Measurements from ENCODE around the gene PLP1. TPM values are rescaled to one million over a fixed set of nuclear protein-coding genes. Genes with fewer than 3 reads are reported as not detected.

Gene PLP1
- total RNA-seq, 1 experiment from 2014 or later: 88.3 TPM

DNA sequence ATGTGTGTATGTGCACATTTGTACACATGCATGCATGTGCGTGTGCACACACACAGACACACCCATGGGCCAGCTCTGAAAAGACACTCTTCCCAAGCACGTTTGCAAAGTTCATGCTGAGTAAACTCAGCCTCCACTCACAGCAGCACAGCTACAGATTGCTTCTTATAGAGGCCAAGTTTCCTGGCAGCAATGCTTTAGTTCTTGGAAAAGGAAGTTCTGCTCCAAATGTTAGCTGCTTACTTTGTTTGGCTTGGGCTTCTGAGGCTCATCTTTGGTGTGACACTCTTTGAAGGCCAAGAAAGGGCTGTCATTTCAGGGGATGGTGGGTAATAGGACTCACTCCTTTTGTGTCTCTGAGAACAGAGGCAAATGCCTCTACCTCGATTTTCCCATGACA is 6.6 kb downstream of the PLP1 start:
- Histone ChIP-seq H4K91ac (ENCODE audit: insufficient read length, low read depth, low read length) (no peak overlapping the region), H2AK5ac (ENCODE audit: insufficient read length, low read length) (no peak overlapping the region), H3K79me2 (ENCODE audit: insufficient read depth, low read length) (no peaks in the 10 kb centered on the region), H2BK15ac (ENCODE audit: low read depth, low read length) (no peak overlapping the region), H2BK20ac (ENCODE audit: low read depth, low read length, poor library complexity, severe bottlenecking) (no peak overlapping the region), H2BK120ac (ENCODE audit: low read depth, low read length, poor library complexity, severe bottlenecking) (no peak overlapping the region), H3K4me2 (ENCODE audit: insufficient read depth, insufficient read length, low read length) (no peak overlapping the region), H4K8ac (replicated peaks; ENCODE audit: insufficient read length, low read depth, low read length) (no peak overlapping the region), H3K18ac (ENCODE audit: insufficient read length, low read depth, low read length) (no peak overlapping the region), H3K4me1 (ENCODE audit: insufficient read depth, low read length) (no peaks in the 10 kb centered on the region), H3K23ac (ENCODE audit: insufficient read length, low read depth, low read length) (no peak overlapping the region), H2BK12ac (ENCODE audit: insufficient read length, low read depth, low read length) (no peak overlapping the region), H3K9me3 (ENCODE audit: control insufficient read depth, low read depth, low read length) (no peaks in the 10 kb centered on the region), H3K14ac (ENCODE audit: insufficient read depth, low read length) (no peak overlapping the region), H2AFZ (ENCODE audit: low read length) (no peak overlapping the region), H4K5ac (ENCODE audit: insufficient read length, low read depth, low read length) (no peak overlapping the region), H4K20me1 (ENCODE audit: control insufficient read depth, insufficient read depth, insufficient read length) (no peaks in the 10 kb centered on the region), H2BK5ac (ENCODE audit: insufficient read length, low read length) (no peak overlapping the region), H3K23me2 (ENCODE audit: insufficient read length, low read depth, low read length, poor library complexity, severe bottlenecking) (no peaks in the 10 kb centered on the region), H3K56ac (ENCODE audit: insufficient read length, low read depth, low read length) (no peak overlapping the region), H3K4ac (ENCODE audit: low read depth, low read length) (no peak overlapping the region), H3K27ac (ENCODE audit: insufficient read length, low read depth, low read length) (no peak overlapping the region), H3K9ac (ENCODE audit: extremely low read depth, insufficient read length, low read length) (no peak overlapping the region), H3K27me3 (ENCODE audit: insufficient read depth, low read length) (no peaks in the 10 kb centered on the region), H3K79me1 (ENCODE audit: insufficient read depth, low read depth, low read length, poor library complexity, severe bottlenecking) (no peaks in the 10 kb centered on the region), H3T11ph (ENCODE audit: low read length) (no peak overlapping the region)
- Mint-ChIP-seq H3K27ac (peak overlapping the region in 2 of 3 experiments; percentile 32 to 64; a peak in 3 of 7 replicates), H3K36me3 (ENCODE audit: insufficient read depth in 1 of 3, low read depth in 3 of 3) (peaks cover 50 to 92% (median 67%) of the 10 kb centered on the region in 3 experiments), H3K4me3 (no peak overlapping the region), H3K27me3 (ENCODE audit: low read depth) (no peaks in the 10 kb centered on the region), H3K4me1 (no peaks in the 10 kb centered on the region), H3K9me3 (peaks cover 0 to 11% of the 10 kb centered on the region in 2 experiments; a peak in 1 of 5 replicates)
- TF ChIP-seq CTCF (conservative IDR thresholded peaks at IDR 0.05): no peak
- no CpG with 5 or more reads among the region's 3 CpGs for WGBS (ENCODE audit: extremely low coverage, insufficient read length, low lambda C conversion rate)
- DNase-seq: no peak

Measured in H9 (cell line).